ENCODE data around the gene FBXO31. TPM values are rescaled to one million over a fixed set of nuclear protein-coding genes. Genes with fewer than 3 reads are reported as not detected.

FBXO31 gene
- total and polyA plus RNA-seq, 2 of the 13 experiments (the other 11 are each of a cell fraction or from before 2014, with no cell fraction given) = 92.4 to 101 TPM

- TF ChIP-seq U2AF2 (IDR thresholded peaks at IDR 0.05; ENCODE audit: low read depth, low read length) = no peak
- peak; percentile 97 for TF ChIP-seq TFE3 (CRISPR knock-in tag; IDR thresholded peaks at IDR 0.05)
- TF ChIP-seq ZBTB25 (CRISPR knock-in tag; IDR thresholded peaks at IDR 0.05) = peak; percentile 84; the same call in 1 of the 2 replicates
- no peak for TF ChIP-seq ZNF512 (CRISPR knock-in tag; IDR thresholded peaks at IDR 0.05)
- no peak for TF ChIP-seq ZFP41 (CRISPR knock-in tag; IDR thresholded peaks at IDR 0.05; ENCODE audit: borderline replicate concordance)
- TF ChIP-seq MEF2D (CRISPR knock-in tag; IDR thresholded peaks at IDR 0.05) = peak; percentile 53; the same call in 1 of the 2 replicates
- peak in 1 of 2 experiments; percentile 82; a peak in 2 of 4 replicates for TF ChIP-seq KLF16 (CRISPR knock-in tag; IDR thresholded peaks at IDR 0.05)
- peak; percentile 90 for TF ChIP-seq FOXA3 (CRISPR knock-in tag; IDR thresholded peaks at IDR 0.05)
- peak; percentile 28; the same call in 1 of the 2 replicates for TF ChIP-seq ZNF414 (CRISPR knock-in tag; IDR thresholded peaks at IDR 0.05)
- TF ChIP-seq KLF13 (CRISPR knock-in tag; IDR thresholded peaks at IDR 0.05) = no peak
- peak; percentile 35; the same call in 1 of the 2 replicates for TF ChIP-seq ZNF83 (CRISPR knock-in tag; IDR thresholded peaks at IDR 0.05; ENCODE audit: borderline replicate concordance)
- TF ChIP-seq HOMEZ (CRISPR knock-in tag; IDR thresholded peaks at IDR 0.05; ENCODE audit: low read depth) = peak; percentile 59
- TF ChIP-seq KMT2A (CRISPR knock-in tag; IDR thresholded peaks at IDR 0.05) = 0 out of 2 replicates have a peak, but pooled peaks have one; percentile 68
- TF ChIP-seq NBN (conservative IDR thresholded peaks at IDR 0.05) = no peak
- no peak for TF ChIP-seq ZNF30 (CRISPR knock-in tag; IDR thresholded peaks at IDR 0.05)
- no peak for TF ChIP-seq GPBP1L1 (CRISPR knock-in tag; IDR thresholded peaks at IDR 0.05)
- 0 out of 2 replicates have a peak, but pooled peaks have one; percentile 22 for TF ChIP-seq KMT2B (CRISPR knock-in tag; IDR thresholded peaks at IDR 0.05)
- peak; percentile 79; the same call in 1 of the 2 replicates for TF ChIP-seq ARID3A (IDR thresholded peaks at IDR 0.05; ENCODE audit: low read depth, low read length)
- peak; percentile 94 for TF ChIP-seq HDAC1 (CRISPR knock-in tag; IDR thresholded peaks at IDR 0.05)
Measured at GRCh38 chr16:87391950-87392820, 8.6 kb upstream of the FBXO31 start, which contains the start of gene MAP1LC3B (continued).

Measured in HepG2 (cell line).